Measurements from ENCODE around the gene RSL24D1.
"Not testable (repeated sequence)": the region's sequence is repeated elsewhere in the genome, so short reads cannot be mapped to it uniquely, and the experiment has no call there.

The RSL24D1 gene

GRCh38 chr15:55202206-55202605, 5.5 kb upstream of the RSL24D1 start:
- DNase-seq: no peak

GRCh38 chr15:55198706-55199105, 2.0 kb upstream of the RSL24D1 start:
- DNase-seq: no peak

- no peak for DNase-seq
Observed at GRCh38 chr15:55197719-55198118, 978 bp upstream of the RSL24D1 start.

- no peak for DNase-seq
Observed at GRCh38 chr15:55197362-55197705, 593 bp upstream of the RSL24D1 start.

- no peak for DNase-seq
Observed at GRCh38 chr15:55195996-55196395, 745 bp downstream of the RSL24D1 start.

- DNase-seq: no peak
Observed at GRCh38 chr15:55194256-55194655, 2.5 kb downstream of the RSL24D1 start.

- no peak for DNase-seq
Observed at GRCh38 chr15:55186331-55186730, 10.4 kb downstream of the RSL24D1 start.

GRCh38 chr15:55183679-55184078, 13.1 kb downstream of the RSL24D1 start:
- no peak for DNase-seq

- no peak for DNase-seq
Observed at GRCh38 chr15:55179141-55179540, 17.6 kb downstream of the RSL24D1 start.

- no peak for DNase-seq
Observed at GRCh38 chr15:55170361-55170760, 26.4 kb downstream of the RSL24D1 start.

- peak; percentile 10 for DNase-seq
Observed at GRCh38 chr15:55168350-55168974, 28.3 kb downstream of the RSL24D1 start.

GRCh38 chr15:55164284-55164683, 32.5 kb downstream of the RSL24D1 start:
- no peak for DNase-seq

GRCh38 chr15:55151631-55152030, 45.1 kb downstream of the RSL24D1 start:
- DNase-seq: no peak

GRCh38 chr15:55143132-55143531, 53.6 kb downstream of the RSL24D1 start:
- not testable (repeated sequence) for DNase-seq

GRCh38 chr15:55133972-55134371, 62.8 kb downstream of the RSL24D1 start:
- no peak for DNase-seq

GRCh38 chr15:55132672-55133071, 64.1 kb downstream of the RSL24D1 start:
- no peak for DNase-seq
